HG03378 (cell line): ENCODE measurements around the gene RARS1.

Experiments used
- ATAC-seq: cut with Tn5 transposase; IDR thresholded peaks from one replicate; pipeline ENCODE4 v1.9.1; 2021; ENCODE audit warnings: mild to moderate bottlenecking, moderate library complexity; ENCODE audit not compliant: unreplicated experiment

RARS1 gene

DNA sequence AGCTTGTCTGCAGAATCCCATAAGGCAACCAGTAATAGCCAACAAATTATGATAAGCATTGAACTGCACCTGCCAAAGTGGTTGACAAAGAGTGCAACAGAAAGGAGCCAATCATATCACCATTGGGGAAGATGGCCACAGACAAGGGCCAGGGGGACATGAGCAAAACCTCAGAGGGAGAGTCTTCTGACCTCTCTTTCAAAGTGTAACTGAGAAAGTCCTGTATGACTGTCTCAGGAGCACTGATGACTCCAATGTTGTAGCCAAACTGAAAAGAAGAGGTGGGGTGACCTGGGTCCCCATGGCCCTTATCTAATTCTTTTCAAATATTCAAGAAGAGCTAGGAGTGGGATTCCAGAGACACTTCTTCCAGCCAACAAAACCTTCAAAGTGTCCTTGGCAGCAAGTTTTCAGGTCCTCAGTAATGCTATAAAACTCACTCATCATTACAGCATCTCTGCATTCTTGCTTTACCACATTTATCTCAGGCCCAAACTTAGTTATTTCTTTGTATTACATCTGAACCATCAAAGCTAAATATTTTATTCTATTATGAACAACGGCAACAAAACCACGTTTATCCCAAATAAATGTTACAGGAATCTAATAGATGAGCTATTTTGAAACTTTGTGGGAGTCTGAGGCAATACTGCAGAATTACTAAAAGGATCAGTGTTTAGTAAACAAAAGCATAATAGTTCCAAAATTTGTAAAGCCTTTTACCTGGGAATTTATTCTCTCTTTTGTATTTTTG is 67.3 kb downstream of the RARS1 start:
- ATAC-seq: no peak

DNA sequence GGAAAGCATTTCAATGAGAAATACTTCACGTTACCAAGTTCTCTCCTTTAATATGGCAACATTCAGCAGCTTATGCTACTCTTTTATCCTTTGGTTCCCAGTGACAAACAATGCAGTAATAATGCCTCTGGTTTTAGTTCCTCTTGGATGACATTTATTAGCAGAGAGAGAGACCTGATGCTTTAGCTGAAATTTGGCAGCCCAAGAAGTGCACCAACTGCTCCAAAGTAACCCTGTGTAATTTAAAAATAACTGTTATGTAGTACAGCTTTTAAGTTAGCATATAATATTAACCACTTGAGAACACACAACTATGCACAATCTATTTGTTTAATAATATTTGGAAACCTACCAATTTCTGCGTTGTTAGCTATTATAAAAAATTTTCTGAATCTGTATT is 71.1 kb downstream of the RARS1 start:
- ATAC-seq: no peak

GRCh38 chr5:168562279-168562678 is 76.0 kb downstream of the RARS1 start:
- ATAC-seq: no peak

DNA sequence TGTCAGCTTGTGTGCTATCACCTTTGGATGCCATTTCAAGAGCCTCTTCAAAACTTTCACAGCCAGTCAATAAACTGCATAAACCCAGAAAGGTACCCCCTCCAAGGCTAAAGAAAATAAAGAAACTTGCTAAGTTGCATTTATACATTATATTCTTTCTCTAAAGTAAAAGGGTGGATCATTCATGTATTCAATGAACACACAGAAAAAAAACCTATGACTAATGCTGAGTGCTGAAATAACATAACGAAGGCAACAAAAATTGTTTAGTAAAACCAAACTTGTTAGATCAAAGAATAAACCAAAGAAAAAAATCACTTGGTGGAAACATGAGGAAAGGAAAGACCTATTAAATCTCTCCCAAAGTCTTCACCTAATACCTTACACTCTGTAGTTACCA is 77.7 kb downstream of the RARS1 start:
- ATAC-seq: no peak

GRCh38 chr5:168568738-168569137 is 82.5 kb downstream of the RARS1 start:
- ATAC-seq: no peak
